Nephron progenitor cell (in vitro differentiated cells): ENCODE measurements around the gene SEMA4C.

Source experiments
- DNase-seq: peaks from one replicate; pipeline ENCODE4 v3.0.0; 2021
- H3K27ac Mint-ChIP-seq: 2 replicates; pipeline ENCODE4 v1.8.0; 2021; ENCODE audit warnings: mild to moderate bottlenecking, moderate library complexity, mixed read lengths
- H3K27me3 Mint-ChIP-seq: 2 replicates; pipeline ENCODE4 v1.8.0; 2021; ENCODE audit warnings: mild to moderate bottlenecking, low read depth, mixed read lengths; ENCODE audit not compliant: poor library complexity
- H3K36me3 Mint-ChIP-seq: 2 replicates; pipeline ENCODE4 v1.8.0; 2021; ENCODE audit warnings: low read depth, mixed read lengths
- H3K4me1 Mint-ChIP-seq: 2 replicates; pipeline ENCODE4 v1.8.0; 2021; ENCODE audit warnings: mixed read lengths
- H3K4me3 Mint-ChIP-seq: 2 replicates; pipeline ENCODE4 v1.8.0; 2021; ENCODE audit warnings: mild to moderate bottlenecking, moderate library complexity, mixed read lengths
- H3K9me3 Mint-ChIP-seq: 2 replicates; pipeline ENCODE4 v1.8.0; 2021; ENCODE audit warnings: mild to moderate bottlenecking, moderate library complexity, mixed read lengths
- TF ChIP-seq, protein P1 (sequence below): fragments of 200-600 bp; sonication (generic); IDR thresholded peaks from 2 replicates; pipeline ENCODE4 v1.5.0; 2021; ENCODE audit warnings: antibody characterized with exemption

SEMA4C gene

DNA sequence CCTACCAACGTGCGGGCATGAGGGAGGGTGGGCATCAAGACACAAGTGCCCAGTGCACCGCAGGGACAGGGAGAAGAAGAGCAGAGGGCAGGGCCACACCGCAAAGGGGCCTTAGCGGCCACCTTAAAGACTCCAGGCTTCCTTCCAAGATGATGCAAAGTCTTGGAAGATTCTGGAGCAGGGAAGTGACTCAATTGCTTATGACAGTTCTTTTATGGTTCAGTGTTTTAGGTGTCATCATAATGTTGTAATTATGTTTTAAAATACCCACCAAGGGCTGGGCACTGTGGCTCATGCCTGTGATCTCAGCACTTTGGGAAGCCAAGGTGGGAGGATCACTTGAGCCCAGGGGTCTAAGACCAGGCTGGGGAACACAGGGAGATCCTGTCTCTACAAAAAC lies 44.5 kb upstream of the SEMA4C start:
- TF ChIP-seq, protein P1, sequence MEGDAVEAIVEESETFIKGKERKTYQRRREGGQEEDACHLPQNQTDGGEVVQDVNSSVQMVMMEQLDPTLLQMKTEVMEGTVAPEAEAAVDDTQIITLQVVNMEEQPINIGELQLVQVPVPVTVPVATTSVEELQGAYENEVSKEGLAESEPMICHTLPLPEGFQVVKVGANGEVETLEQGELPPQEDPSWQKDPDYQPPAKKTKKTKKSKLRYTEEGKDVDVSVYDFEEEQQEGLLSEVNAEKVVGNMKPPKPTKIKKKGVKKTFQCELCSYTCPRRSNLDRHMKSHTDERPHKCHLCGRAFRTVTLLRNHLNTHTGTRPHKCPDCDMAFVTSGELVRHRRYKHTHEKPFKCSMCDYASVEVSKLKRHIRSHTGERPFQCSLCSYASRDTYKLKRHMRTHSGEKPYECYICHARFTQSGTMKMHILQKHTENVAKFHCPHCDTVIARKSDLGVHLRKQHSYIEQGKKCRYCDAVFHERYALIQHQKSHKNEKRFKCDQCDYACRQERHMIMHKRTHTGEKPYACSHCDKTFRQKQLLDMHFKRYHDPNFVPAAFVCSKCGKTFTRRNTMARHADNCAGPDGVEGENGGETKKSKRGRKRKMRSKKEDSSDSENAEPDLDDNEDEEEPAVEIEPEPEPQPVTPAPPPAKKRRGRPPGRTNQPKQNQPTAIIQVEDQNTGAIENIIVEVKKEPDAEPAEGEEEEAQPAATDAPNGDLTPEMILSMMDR: no peak
- Mint-ChIP-seq H3K4me3 (no peak overlapping the region), H3K27ac (no peak overlapping the region), H3K9me3 (peaks cover 10% of the 10 kb centered on the region), H3K4me1 (peaks cover 62% of the 10 kb centered on the region), H3K36me3 (no peaks in the 10 kb centered on the region), H3K27me3 (peaks cover 41% of the 10 kb centered on the region)
- no peak for DNase-seq

DNA sequence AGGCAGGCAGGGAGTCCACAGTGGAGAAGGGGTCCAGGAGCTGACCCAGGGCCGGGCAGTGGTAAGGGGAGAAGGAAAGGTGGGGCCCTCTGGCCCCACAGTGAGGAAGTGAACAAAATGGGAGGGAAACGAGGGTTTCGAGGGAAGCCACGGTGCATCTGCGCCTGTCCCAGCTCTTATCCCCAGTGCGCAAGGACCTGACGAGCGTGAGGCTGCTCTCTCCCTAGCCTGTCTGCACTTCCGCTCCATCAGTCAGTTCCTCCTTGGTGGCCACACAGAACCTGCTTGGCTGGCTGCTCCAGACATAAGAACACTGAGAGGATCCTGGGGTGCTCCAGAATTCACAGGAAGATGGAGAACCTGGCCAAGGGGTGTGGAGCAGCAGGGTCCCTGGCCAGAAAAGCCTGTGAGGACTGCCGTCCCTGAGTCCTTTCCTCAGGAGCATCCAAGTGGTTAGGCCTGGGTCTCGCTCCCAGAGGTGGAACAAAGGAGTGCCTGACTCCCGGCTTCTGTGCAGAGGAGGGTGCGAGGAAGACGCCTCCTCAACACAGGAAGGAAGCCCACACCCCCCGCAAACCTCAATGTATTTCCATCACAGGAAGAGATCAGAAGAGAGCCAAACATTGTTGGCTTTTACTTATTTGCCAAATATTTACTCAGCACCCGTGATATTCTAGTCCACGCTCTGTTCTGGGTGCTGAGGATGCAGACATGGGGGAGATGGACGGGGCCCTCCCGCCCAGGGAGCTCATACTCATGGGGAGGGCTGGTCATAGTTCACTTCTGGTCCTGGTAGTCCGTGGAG lies 43.7 kb upstream of the SEMA4C start:
- TF ChIP-seq, protein P1: no peak
- Mint-ChIP-seq H3K27me3 (peaks cover 38% of the 10 kb centered on the region), H3K4me1 (peaks cover 58% of the 10 kb centered on the region), H3K36me3 (no peaks in the 10 kb centered on the region), H3K27ac (peak overlapping the region; percentile 53), H3K4me3 (peak overlapping the region; percentile 43), H3K9me3 (peaks cover 10% of the 10 kb centered on the region)
- no peak for DNase-seq

DNA sequence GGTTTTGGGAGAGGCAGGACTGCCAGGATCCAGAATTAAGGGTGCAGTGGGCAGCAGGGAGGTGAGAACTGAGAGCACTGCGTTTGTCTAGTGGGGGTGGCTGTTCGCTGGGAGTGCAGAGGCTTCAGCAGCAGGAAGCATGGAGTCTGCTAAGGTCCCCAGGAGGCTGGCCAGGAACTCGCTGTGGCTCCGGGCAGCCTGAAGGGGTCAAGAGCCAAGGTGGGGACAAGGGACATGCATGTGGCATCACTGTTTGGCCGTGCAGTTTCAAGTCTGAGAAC lies 43.2 kb upstream of the SEMA4C start:
- H3K4me3 Mint-ChIP-seq: peak overlapping the region; percentile 43
- no peak for DNase-seq
- peak overlapping the region; percentile 53 for H3K27ac Mint-ChIP-seq
- H3K9me3 Mint-ChIP-seq: peaks cover 10% of the 10 kb centered on the region
- TF ChIP-seq, protein P1: no peak
- no peaks in the 10 kb centered on the region for H3K36me3 Mint-ChIP-seq
- H3K4me1 Mint-ChIP-seq: peaks cover 59% of the 10 kb centered on the region
- peaks cover 42% of the 10 kb centered on the region for H3K27me3 Mint-ChIP-seq

DNA sequence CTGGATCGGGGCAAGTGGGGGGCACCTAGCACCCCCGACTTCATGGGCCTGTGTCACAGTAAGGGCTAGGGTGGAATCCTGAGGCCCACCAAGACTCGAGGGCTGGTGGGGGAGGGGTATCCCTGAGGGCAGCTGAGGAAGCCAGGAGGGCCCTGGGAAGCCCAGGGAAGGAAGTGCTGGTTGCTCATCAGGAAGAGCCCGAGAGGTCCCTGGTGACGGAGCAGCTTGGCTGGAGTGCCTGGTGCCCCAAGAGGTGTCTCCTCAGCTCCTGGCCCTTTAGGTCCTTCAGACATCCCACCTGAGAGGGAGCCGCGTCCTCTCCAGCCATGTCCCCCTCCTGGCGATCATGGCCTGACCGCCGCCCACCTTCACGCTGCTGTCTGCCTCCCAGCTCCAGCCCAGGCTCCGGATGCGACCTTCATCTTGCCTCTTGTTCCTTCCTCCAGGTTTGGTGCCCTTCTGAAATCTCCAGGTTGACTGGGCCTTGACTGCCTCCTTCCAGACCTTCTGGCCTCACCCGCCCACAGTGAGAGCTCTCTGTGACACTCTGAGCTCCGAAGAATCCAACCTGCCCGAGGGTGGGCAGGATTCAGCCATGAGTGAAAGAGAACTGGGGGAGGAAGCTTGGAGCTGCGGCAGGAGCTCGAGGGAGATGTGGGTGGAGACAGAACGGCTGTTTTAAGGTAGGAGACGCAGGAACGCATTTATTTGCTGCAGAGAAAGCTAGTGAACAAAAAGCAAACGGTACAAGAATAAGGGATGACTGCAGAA lies 42.7 kb upstream of the SEMA4C start:
- Mint-ChIP-seq H3K27me3 (peaks cover 39% of the 10 kb centered on the region), H3K9me3 (peaks cover 10% of the 10 kb centered on the region), H3K27ac (peak overlapping the region; percentile 53), H3K36me3 (no peaks in the 10 kb centered on the region), H3K4me1 (peaks cover 64% of the 10 kb centered on the region), H3K4me3 (peak overlapping the region; percentile 43)
- TF ChIP-seq, protein P1: no peak
- no peak for DNase-seq

DNA sequence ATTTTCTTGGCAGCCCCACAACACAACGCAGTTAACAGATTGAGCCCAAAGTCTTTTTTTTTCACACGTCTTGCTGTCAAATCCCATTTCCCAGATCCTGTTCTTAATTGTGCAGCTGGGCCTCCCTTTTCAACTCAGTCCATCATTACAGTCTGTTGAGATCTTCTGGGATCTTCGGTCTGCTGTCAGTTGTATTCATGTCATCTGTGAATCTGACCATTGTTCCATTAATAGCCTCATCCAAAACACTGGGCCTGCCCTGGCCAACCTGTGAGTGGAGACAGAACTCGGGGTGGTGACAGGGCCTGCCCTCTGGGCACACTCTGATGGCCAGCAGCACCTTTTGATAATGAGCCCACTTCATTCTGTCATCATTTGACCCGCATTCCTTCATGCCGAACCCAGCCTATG lies 39.7 kb upstream of the SEMA4C start:
- Mint-ChIP-seq H3K36me3 (no peaks in the 10 kb centered on the region), H3K4me3 (no peak overlapping the region), H3K9me3 (no peaks in the 10 kb centered on the region), H3K27me3 (peaks cover 28% of the 10 kb centered on the region), H3K4me1 (peaks cover 69% of the 10 kb centered on the region), H3K27ac (no peak overlapping the region)
- DNase-seq: no peak
- TF ChIP-seq, protein P1: no peak
